GM21367 (cell line): ENCODE results near the gene CALM1.
"Not testable (repeated sequence)": the region's sequence is repeated elsewhere in the genome, so short reads cannot be mapped to it uniquely, and the experiment has no call there.

Source experiments
- ATAC-seq: cut with Tn5 transposase; IDR thresholded peaks from one replicate; pipeline ENCODE4 v1.9.1; 2021; ENCODE audit not compliant: unreplicated experiment

CALM1 gene

GRCh38 chr14:90383126-90383730 lies 13.6 kb upstream of the CALM1 start:
- peak; percentile 94 for ATAC-seq

- ATAC-seq: no peak
Observed at GRCh38 chr14:90383731-90384542, 12.9 kb upstream of the CALM1 start.

- ATAC-seq: no peak
Observed at GRCh38 chr14:90384543-90384911, 12.3 kb upstream of the CALM1 start.

- ATAC-seq: no peak
Observed at GRCh38 chr14:90386321-90386720, 10.5 kb upstream of the CALM1 start.

GRCh38 chr14:90387206-90387760 lies 9.5 kb upstream of the CALM1 start:
- ATAC-seq: no peak

- ATAC-seq: no peak
Observed at GRCh38 chr14:90388437-90388836, 8.4 kb upstream of the CALM1 start.

GRCh38 chr14:90388982-90389381 lies 7.8 kb upstream of the CALM1 start:
- ATAC-seq: no peak

GRCh38 chr14:90393966-90394365 lies 2.9 kb upstream of the CALM1 start:
- no peak for ATAC-seq

- ATAC-seq: not testable (repeated sequence)
Observed at GRCh38 chr14:90394782-90395181, 2.0 kb upstream of the CALM1 start.

GRCh38 chr14:90397425-90398314 lies 841 bp downstream of the CALM1 start:
- peak; percentile 24 for ATAC-seq

- peak; percentile 10 for ATAC-seq
Observed at GRCh38 chr14:90398315-90398839, 1.5 kb downstream of the CALM1 start.

- no peak for ATAC-seq
Observed at GRCh38 chr14:90398841-90399540, 2.2 kb downstream of the CALM1 start.

- peak; percentile 39 for ATAC-seq
Observed at GRCh38 chr14:90399541-90400444, 3.0 kb downstream of the CALM1 start.

- ATAC-seq: no peak
Observed at GRCh38 chr14:90400904-90401561, 4.2 kb downstream of the CALM1 start.

- no peak for ATAC-seq
Observed at GRCh38 chr14:90402016-90402415, 5.2 kb downstream of the CALM1 start.

GRCh38 chr14:90403065-90403464 lies 6.2 kb downstream of the CALM1 start:
- ATAC-seq: no peak

- no peak for ATAC-seq
Observed at GRCh38 chr14:90405101-90405500, 8.3 kb downstream of the CALM1 start.

GRCh38 chr14:90405755-90406154 lies 8.9 kb downstream of the CALM1 start:
- no peak for ATAC-seq

GRCh38 chr14:90406384-90406798 lies 9.6 kb downstream of the CALM1 start:
- ATAC-seq: no peak
